GM12878 (cell line): ENCODE data around the gene NTM. TPM values are rescaled to one million over a fixed set of nuclear protein-coding genes. Genes with fewer than 3 reads are reported as not detected.

ENCODE experiments used
- ATAC-seq: fragments of 200-7000 bp; cut with Tn5 transposase; 3 replicates; pipeline ENCODE4 v1.9.1; 2020; ENCODE audit warnings: mild to moderate bottlenecking, moderate library complexity
- BruUV-seq: library from RNA; stranded (reverse); fragments of 400-500 nt; replicated peaks from 2 replicates; lab custom pipeline; 2021; lab: Mats Ljungman, UMichigan
- CTCF ChIA-PET: fragments of 300-600 bp; sonication (Branson Sonifier 250); formaldehyde crosslinking; extraction: SDS; loops from one replicate; lab custom pipeline; 2021; ENCODE audit warnings: inconsistent platforms; lab: Yijun Ruan, JAX
- POLR2A ChIA-PET: fragments of 350-600 bp; formaldehyde crosslinking; extraction: SDS; loops from one replicate; lab custom pipeline; 2021; ENCODE audit warnings: inconsistent platforms; lab: Charles Lee
- RAD21 ChIA-PET: fragments of 300-600 bp; sonication (Branson Sonifier 250); formaldehyde crosslinking; loops from one replicate; lab custom pipeline; 2023; ENCODE audit warnings: antibody characterized with exemption; ENCODE audit not compliant: unreplicated experiment; lab: Charles Lee
- SMC1A ChIA-PET: fragments of 300-600 bp; sonication (Branson Sonifier 250); formaldehyde crosslinking; loops from one replicate; lab custom pipeline; 2023; ENCODE audit not compliant: unreplicated experiment, uncharacterized antibody; lab: Charles Lee
- DNase-seq: peaks from one replicate; pipeline ENCODE4 v3.0.0-alpha.2; 2011; ENCODE audit warnings: low read depth, low spot score
- FAIRE-seq: peaks from 3 replicates; lab custom pipeline; 2011; peaks lifted over from hg19 to GRCh38; lab: Jason Lieb, UNC
- H2AFZ ChIP-seq: 2 replicates; pipeline ENCODE4 v1.6.0; 2011; ENCODE audit warnings: low read depth, low read length, control low read depth; ENCODE audit not compliant: control insufficient read depth
- H3K27ac ChIP-seq: 2 replicates; pipeline ENCODE4 v1.5.1; 2011; ENCODE audit warnings: control low read depth; ENCODE audit not compliant: control insufficient read depth, insufficient read depth
- H3K27me3 ChIP-seq, 2 experiments: replicated peaks in 1 of 2; 2 replicates each; pipeline versions ENCODE4 v1.6.0 to v1.6.1; 2011; ENCODE audit warnings: low read length in 1 of 2; ENCODE audit not compliant: control insufficient read depth in 2 of 2, insufficient read depth in 2 of 2
- H3K36me3 ChIP-seq, 2 experiments: 2 replicates each; pipeline ENCODE4 v1.5.1; 2011; ENCODE audit warnings: low read length in 1 of 2; ENCODE audit not compliant: control insufficient read depth in 2 of 2, insufficient read depth in 2 of 2
- H3K4me1 ChIP-seq: 2 replicates; pipeline ENCODE4 v1.6.1; 2011; ENCODE audit warnings: mild to moderate bottlenecking, low read length, moderate library complexity, mixed read lengths; ENCODE audit not compliant: control insufficient read depth, insufficient read depth
- H3K4me2 ChIP-seq: 2 replicates; pipeline ENCODE4 v1.6.0; 2011; ENCODE audit warnings: control low read depth; ENCODE audit not compliant: control insufficient read depth, insufficient read depth
- H3K4me3 ChIP-seq: fragments of 200-600 bp; sonication (generic); 2 replicates; pipeline ENCODE4 v1.5.1; 2016
- H3K79me2 ChIP-seq: 2 replicates; pipeline ENCODE4 v1.6.0; 2011; ENCODE audit warnings: low read length; ENCODE audit not compliant: control insufficient read depth, insufficient read depth
- H3K9ac ChIP-seq: 2 replicates; pipeline ENCODE4 v1.8.0; 2011; ENCODE audit warnings: low read length, control low read depth, mixed read lengths; ENCODE audit not compliant: control insufficient read depth, insufficient read depth
- H3K9me3 ChIP-seq: replicated peaks from 3 replicates; pipeline ENCODE4 v1.5.1; 2011; ENCODE audit warnings: mild to moderate bottlenecking, low read length; ENCODE audit not compliant: control insufficient read depth, insufficient read depth
- H4K20me1 ChIP-seq: 2 replicates; pipeline ENCODE4 v1.6.0; 2011; ENCODE audit not compliant: control insufficient read depth, insufficient read depth
- ESRRA ChIP-seq: IDR thresholded peaks from 2 replicates; pipeline ENCODE4 v1.6.1; 2012; ENCODE audit warnings: mild to moderate bottlenecking, low read length, improper control_type of control experiment
- HCFC1 ChIP-seq: fragments of 150-350 bp; IDR thresholded peaks from 2 replicates; pipeline ENCODE4 v1.6.1; 2014; ENCODE audit warnings: low read length
- HDGF ChIP-seq: fragments of 450-650 bp; IDR thresholded peaks from 2 replicates; pipeline ENCODE4 v1.6.1; 2016; ENCODE audit warnings: antibody characterized with exemption
- KAT2A ChIP-seq: conservative IDR thresholded peaks from 2 replicates; pipeline ENCODE4 v1.6.1; 2011; ENCODE audit warnings: low read depth, low read length; ENCODE audit not compliant: control insufficient read depth
- PKNOX1 ChIP-seq: fragments of 450-650 bp; IDR thresholded peaks from 2 replicates; pipeline ENCODE4 v1.6.1; 2016; ENCODE audit warnings: mild to moderate bottlenecking
- POLR2AphosphoS2 ChIP-seq: IDR thresholded peaks from 2 replicates; pipeline ENCODE4 v1.6.1; 2011; ENCODE audit warnings: low read depth, mild to moderate bottlenecking, low read length, improper control_type of control experiment, moderate library complexity
- RB1 ChIP-seq: fragments of 450-650 bp; formaldehyde crosslinking; IDR thresholded peaks from 2 replicates; pipeline ENCODE4 v1.6.1; 2017; ENCODE audit warnings: mild to moderate bottlenecking, borderline replicate concordance
- TCF3 ChIP-seq: IDR thresholded peaks from 2 replicates; pipeline ENCODE4 v1.6.1; 2012; ENCODE audit warnings: low read depth, mild to moderate bottlenecking, low read length, borderline replicate concordance; ENCODE audit not compliant: insufficient read depth
- USF2 ChIP-seq: IDR thresholded peaks from 2 replicates; pipeline ENCODE4 v1.6.1; 2011; ENCODE audit warnings: low read depth, low read length, improper control_type of control experiment, borderline replicate concordance
- ZBED1 ChIP-seq: IDR thresholded peaks from 2 replicates; pipeline ENCODE4 v1.6.1; 2016; ENCODE audit warnings: borderline replicate concordance
- ZNF24 ChIP-seq: fragments of 450-650 bp; IDR thresholded peaks from 2 replicates; pipeline ENCODE4 v1.6.1; 2017; ENCODE audit warnings: antibody characterized with exemption, mild to moderate bottlenecking
- ZNF274 ChIP-seq: IDR thresholded peaks from one replicate; pipeline ENCODE4 v1.8.0; 2011; ENCODE audit not compliant: insufficient read length, insufficient read depth
- WGBS: methylation state at CpG from one replicate; pipeline ENCODE4 v1.1.6; 2016; ENCODE audit warnings: low lambda C conversion rate; ENCODE audit not compliant: insufficient replicate concordance, insufficient coverage; ENCODE audit errors: missing lambda C conversion rate; 5-methylcytosine and 5-hydroxymethylcytosine counted together
- in situ Hi-C: fragments of 300-500 bp; cut with MboI; formaldehyde crosslinking; loops from 9 replicates; pipeline ENCODE4 v1.14.3; 2018; ENCODE audit warnings: mixed read lengths
- intact Hi-C: fragments of 100-400 bp; cut with micrococcal nuclease; formaldehyde crosslinking; loops from one replicate; pipeline ENCODE4 v1.14.2; 2022; ENCODE audit not compliant: unreplicated experiment
- polyA plus RNA-seq, 11 experiments: library from polyadenylated mRNA; depleted of rRNA in 4 of 11; unstranded in 6 of 11; stranded (reverse) in 5 of 11; fragments of >200 nt; fragmentation: Nextera tagmentation in 4 of 11; fragmentation: Illumina TruSeq in 1 of 11; extraction: Ambion mirVana in 4 of 11; extraction: Trizol in 1 of 11; gene quantifications; 1 replicate in 1 of 11; 2 replicates in 10 of 11; pipeline versions ENCODE4 v1.2.1 to v1.2.3, GENCODE V29; 2011 to 2016; ENCODE audit warnings: inconsistent platforms in 2 of 11, missing spikeins in 2 of 11, low read depth in 1 of 11
- total RNA-seq, 4 experiments: library from RNA; depleted of rRNA in 3 of 4; stranded (reverse); fragments of >200 nt in 3 of 4; fragmentation: Illumina TruSeq in 1 of 4; extraction: Trizol in 1 of 4; gene quantifications; 2 replicates each; pipeline versions ENCODE4 v1.2.1 to v1.2.3, GENCODE V29; 2013 to 2021
- TF ChIP-seq, protein P1 (sequence below): fragments of 450-650 bp; IDR thresholded peaks from 2 replicates; pipeline ENCODE4 v1.6.1; 2018; ENCODE audit warnings: mild to moderate bottlenecking, low read depth, moderate library complexity; ENCODE audit not compliant: partially characterized antibody

NTM gene
- total and polyA plus RNA-seq, 10 of the 15 experiments (the other 5 are each of a cell fraction or from before 2014, with no cell fraction given) = not detected

GRCh38 chr11:131762346-131763110 is 392.1 kb downstream of the NTM start:
- RAD21 ChIA-PET = no interaction called here
- 53% methylated on average over 17 of the region's 17 CpGs for WGBS
- POLR2A ChIA-PET = no interaction called here
- Histone ChIP-seq H2AFZ (no peak overlapping the region), H3K27me3 (peaks cover 0 to 3% of the 10 kb centered on the region in 2 experiments; a peak in 1 of 4 replicates), H4K20me1 (no peaks in the 10 kb centered on the region), H3K9me3 (no peaks in the 10 kb centered on the region), H3K27ac (no peak overlapping the region), H3K36me3 (no peaks in the 10 kb centered on the region), H3K4me3 (no peak overlapping the region), H3K9ac (no peak overlapping the region), H3K79me2 (no peaks in the 10 kb centered on the region), H3K4me1 (no peaks in the 10 kb centered on the region), H3K4me2 (no peak overlapping the region)
- DNase-seq = no peak
- no TSS peak for BruUV-seq
- CTCF ChIA-PET = no interaction called here
- intact Hi-C loops = no loop called here
- TF ChIP-seq KAT2A (no peak), ZNF24 (no peak), HDGF (no peak), PKNOX1 (no peak), ZBED1 (no peak), TCF3 (no peak), ESRRA (no peak), RB1 (no peak), POLR2AphosphoS2 (no peak), USF2 (no peak), HCFC1 (no peak), ZNF274 (no peak)
- TF ChIP-seq, protein P1, sequence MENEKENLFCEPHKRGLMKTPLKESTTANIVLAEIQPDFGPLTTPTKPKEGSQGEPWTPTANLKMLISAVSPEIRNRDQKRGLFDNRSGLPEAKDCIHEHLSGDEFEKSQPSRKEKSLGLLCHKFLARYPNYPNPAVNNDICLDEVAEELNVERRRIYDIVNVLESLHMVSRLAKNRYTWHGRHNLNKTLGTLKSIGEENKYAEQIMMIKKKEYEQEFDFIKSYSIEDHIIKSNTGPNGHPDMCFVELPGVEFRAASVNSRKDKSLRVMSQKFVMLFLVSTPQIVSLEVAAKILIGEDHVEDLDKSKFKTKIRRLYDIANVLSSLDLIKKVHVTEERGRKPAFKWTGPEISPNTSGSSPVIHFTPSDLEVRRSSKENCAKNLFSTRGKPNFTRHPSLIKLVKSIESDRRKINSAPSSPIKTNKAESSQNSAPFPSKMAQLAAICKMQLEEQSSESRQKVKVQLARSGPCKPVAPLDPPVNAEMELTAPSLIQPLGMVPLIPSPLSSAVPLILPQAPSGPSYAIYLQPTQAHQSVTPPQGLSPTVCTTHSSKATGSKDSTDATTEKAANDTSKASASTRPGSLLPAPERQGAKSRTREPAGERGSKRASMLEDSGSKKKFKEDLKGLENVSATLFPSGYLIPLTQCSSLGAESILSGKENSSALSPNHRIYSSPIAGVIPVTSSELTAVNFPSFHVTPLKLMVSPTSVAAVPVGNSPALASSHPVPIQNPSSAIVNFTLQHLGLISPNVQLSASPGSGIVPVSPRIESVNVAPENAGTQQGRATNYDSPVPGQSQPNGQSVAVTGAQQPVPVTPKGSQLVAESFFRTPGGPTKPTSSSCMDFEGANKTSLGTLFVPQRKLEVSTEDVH = no peak
- FAIRE-seq = no peak
- in situ Hi-C loops = no loop called here
- SMC1A ChIA-PET = no interaction called here
- ATAC-seq = no peak
